Testis (tissue), 3 donors: ENCODE measurements around the gene UBE2O. TPM values are rescaled to one million over a fixed set of nuclear protein-coding genes. Genes with fewer than 3 reads are reported as not detected.

Source experiments
- DNase-seq: peaks from one replicate; pipeline ENCODE4 v3.0.0-alpha.2; 2019
- H3K27ac ChIP-seq, 2 donors: fragments of 200-600 bp; sonication (generic); one replicate each; pipeline ENCODE4 v1.5.1; 2019
- H3K27me3 ChIP-seq: fragments of 200-600 bp; sonication (generic); one replicate; pipeline ENCODE4 v1.5.1; 2019
- H3K36me3 ChIP-seq: fragments of 200-600 bp; sonication (generic); one replicate; pipeline ENCODE4 v1.5.1; 2017; ENCODE audit warnings: low read depth; ENCODE audit errors: missing control alignments
- H3K4me1 ChIP-seq: fragments of 200-600 bp; sonication (generic); one replicate; pipeline ENCODE4 v1.5.1; 2019
- H3K4me3 ChIP-seq, 2 donors: fragments of 200-600 bp; sonication (generic); one replicate each; pipeline ENCODE4 v1.5.1; 2017 to 2019
- H3K9me3 ChIP-seq: fragments of 200-600 bp; sonication (generic); one replicate; pipeline ENCODE4 v1.5.1; 2017
- POLR2A ChIP-seq: fragments of 450-650 bp; IDR thresholded peaks from one replicate; pipeline ENCODE4 v1.6.1; 2017; ENCODE audit warnings: antibody characterized with exemption, mild to moderate bottlenecking, moderate library complexity
- WGBS, 2 donors: methylation state at CpG; one replicate each; pipeline ENCODE4 v1.1.5; 2018; 5-methylcytosine and 5-hydroxymethylcytosine counted together
- intact Hi-C: fragments of 100-400 bp; cut with DNase I; formaldehyde crosslinking; loops from one replicate; pipeline ENCODE4 v1.15.1; 2023; ENCODE audit warnings: low total_unique reads
- polyA plus RNA-seq: library from polyadenylated mRNA; stranded (reverse); fragments of 350-450 nt; fragmentation: Illumina TruSeq; extraction: RNeasy Lipid Tissue Mini Kit (QIAGEN cat#74804); gene quantifications from one replicate; pipeline ENCODE4 v1.2.3, GENCODE V29; 2014; ENCODE audit warnings: low read depth, low replicate concordance; ENCODE audit not compliant: insufficient read depth
- total RNA-seq, 2 donors: library from RNA; depleted of rRNA; stranded (reverse); fragments of >200 nt; gene quantifications; one replicate each; pipeline ENCODE4 v1.2.3, GENCODE V29; 2016
- TF ChIP-seq, protein P1 (sequence below), 3 experiments: fragments of 450-650 bp in 2 of 3; fragments of 200-600 bp in 1 of 3; sonication (generic) in 1 of 3; IDR thresholded peaks; one replicate each; pipeline ENCODE4 v1.5.1; 2016 to 2019; ENCODE audit warnings: antibody characterized with exemption in 3 of 3, mild to moderate bottlenecking in 2 of 3, moderate library complexity in 1 of 3

Gene UBE2O
- total and polyA plus RNA-seq, 3 donors from 2014 or later = 40.6 to 58.0 (median 56.6) TPM

DNA sequence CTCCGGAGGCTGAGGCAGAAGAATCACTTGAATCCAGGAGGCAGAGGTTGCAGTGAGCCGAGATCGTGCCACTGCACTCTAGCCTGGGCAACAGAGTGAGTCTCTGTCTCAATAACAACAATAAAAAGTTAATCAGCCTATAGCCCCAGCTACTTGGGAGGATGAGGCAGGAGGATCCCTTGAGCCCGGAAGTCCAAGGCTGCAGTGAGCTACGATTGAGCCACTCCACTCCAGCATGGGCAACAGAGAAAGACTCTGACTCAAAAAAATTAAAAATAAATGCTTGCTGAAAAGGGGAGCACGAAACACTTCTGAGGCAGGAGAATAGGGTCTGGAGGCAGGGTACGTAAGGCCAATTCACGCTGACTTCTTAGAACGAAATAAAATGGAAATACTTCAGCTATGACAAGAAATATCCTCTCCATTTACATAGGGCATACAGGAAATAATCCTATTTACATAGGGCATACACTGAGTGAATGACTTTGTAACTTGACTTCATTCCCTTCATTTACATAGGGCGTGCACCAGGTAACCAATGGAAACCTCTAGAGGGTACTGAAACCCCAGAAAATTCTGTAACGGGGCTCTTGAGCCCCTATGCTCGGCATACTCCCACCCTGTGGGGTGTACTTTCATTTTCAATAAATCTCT lies 96.0 kb downstream of the UBE2O start:
- Histone ChIP-seq H3K27me3 (no peaks in the 10 kb centered on the region), H3K4me1 (peaks cover 21% of the 10 kb centered on the region), H3K36me3 (no peaks in the 10 kb centered on the region), H3K9me3 (no peaks in the 10 kb centered on the region), H3K4me3 (no peak overlapping the region), H3K27ac (no peak overlapping the region)
- intact Hi-C loops = no loop called here
- DNase-seq = no peak
- 77 to 81% methylated on average over 12 of the region's 12 CpGs for WGBS, 2 donors
- TF ChIP-seq POLR2A = no peak
- TF ChIP-seq, protein P1, sequence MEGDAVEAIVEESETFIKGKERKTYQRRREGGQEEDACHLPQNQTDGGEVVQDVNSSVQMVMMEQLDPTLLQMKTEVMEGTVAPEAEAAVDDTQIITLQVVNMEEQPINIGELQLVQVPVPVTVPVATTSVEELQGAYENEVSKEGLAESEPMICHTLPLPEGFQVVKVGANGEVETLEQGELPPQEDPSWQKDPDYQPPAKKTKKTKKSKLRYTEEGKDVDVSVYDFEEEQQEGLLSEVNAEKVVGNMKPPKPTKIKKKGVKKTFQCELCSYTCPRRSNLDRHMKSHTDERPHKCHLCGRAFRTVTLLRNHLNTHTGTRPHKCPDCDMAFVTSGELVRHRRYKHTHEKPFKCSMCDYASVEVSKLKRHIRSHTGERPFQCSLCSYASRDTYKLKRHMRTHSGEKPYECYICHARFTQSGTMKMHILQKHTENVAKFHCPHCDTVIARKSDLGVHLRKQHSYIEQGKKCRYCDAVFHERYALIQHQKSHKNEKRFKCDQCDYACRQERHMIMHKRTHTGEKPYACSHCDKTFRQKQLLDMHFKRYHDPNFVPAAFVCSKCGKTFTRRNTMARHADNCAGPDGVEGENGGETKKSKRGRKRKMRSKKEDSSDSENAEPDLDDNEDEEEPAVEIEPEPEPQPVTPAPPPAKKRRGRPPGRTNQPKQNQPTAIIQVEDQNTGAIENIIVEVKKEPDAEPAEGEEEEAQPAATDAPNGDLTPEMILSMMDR (IDR thresholded peaks at IDR 0.05) = no peak

DNA sequence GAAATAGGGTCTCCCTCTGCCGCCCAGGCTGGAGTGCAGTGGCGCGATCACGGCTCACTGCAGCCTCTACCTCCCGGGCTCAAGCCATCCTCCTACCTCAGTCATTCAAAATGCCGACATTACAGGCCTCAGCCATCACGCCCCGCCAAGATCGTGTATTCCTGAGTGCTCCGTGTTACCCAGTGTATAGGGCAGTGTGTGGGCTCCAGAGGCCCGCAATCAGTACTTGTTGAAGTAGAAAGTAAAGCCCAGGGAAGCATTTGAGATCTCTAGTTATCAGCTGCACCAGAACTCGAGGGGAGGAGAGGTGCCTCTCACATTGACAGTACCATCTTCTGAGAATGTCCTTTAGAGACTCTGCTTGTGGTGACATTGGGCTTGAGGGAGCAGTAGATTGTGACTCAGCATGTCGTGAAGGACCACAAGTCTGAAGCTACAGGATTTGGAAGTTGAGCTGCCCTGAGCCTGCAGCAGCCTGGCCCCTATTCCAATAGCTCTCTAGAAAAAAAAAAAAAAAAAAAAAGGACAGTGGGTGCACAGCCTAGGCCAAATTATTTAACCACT lies 98.1 kb downstream of the UBE2O start:
- TF ChIP-seq, protein P1 (IDR thresholded peaks at IDR 0.05) = no peak
- TF ChIP-seq POLR2A = no peak
- intact Hi-C loops = no loop called here
- DNase-seq = no peak
- no peaks in the 10 kb centered on the region for H3K27me3 ChIP-seq
- H3K9me3 ChIP-seq = no peaks in the 10 kb centered on the region
- peak overlapping the region in 1 of 2 donors; percentile 90 for H3K4me3 ChIP-seq
- no peak overlapping the region for H3K27ac ChIP-seq
- peaks cover 16% of the 10 kb centered on the region for H3K4me1 ChIP-seq
- WGBS, 2 donors = 43 to 47% methylated on average over 13 of the region's 13 CpGs
- H3K36me3 ChIP-seq = no peaks in the 10 kb centered on the region

DNA sequence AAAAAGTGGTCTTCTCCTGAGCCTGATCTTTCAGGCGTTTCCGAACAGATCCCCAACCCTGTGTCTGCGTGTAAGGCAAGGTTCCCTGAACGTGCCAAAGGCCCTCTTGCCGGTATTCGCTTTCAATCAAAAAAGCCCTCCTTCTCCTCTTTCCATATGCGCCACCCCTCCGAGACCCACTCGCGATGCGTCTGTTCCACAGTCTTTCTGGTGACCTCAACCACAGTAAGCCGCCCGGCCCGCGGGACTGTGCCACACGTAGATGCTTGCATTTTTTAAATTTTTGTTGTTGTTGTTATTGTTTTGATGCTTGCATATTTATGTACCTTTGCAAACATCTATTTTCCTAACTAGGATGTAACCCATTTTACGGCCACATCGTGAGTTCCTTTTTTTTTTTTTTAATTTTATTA lies 98.6 kb downstream of the UBE2O start:
- Histone ChIP-seq H3K9me3 (no peaks in the 10 kb centered on the region), H3K4me3 (peak overlapping the region; percentile 88 to 90), H3K27ac (peak overlapping the region in 1 of 2 donors; percentile 90), H3K4me1 (peaks cover 16% of the 10 kb centered on the region), H3K27me3 (no peaks in the 10 kb centered on the region), H3K36me3 (no peaks in the 10 kb centered on the region)
- TF ChIP-seq POLR2A = no peak
- TF ChIP-seq, protein P1 (IDR thresholded peaks at IDR 0.05) = no peak
- intact Hi-C loops = no loop called here
- 1% methylated on average over 18 of the region's 18 CpGs for WGBS, 2 donors
- no peak for DNase-seq

DNA sequence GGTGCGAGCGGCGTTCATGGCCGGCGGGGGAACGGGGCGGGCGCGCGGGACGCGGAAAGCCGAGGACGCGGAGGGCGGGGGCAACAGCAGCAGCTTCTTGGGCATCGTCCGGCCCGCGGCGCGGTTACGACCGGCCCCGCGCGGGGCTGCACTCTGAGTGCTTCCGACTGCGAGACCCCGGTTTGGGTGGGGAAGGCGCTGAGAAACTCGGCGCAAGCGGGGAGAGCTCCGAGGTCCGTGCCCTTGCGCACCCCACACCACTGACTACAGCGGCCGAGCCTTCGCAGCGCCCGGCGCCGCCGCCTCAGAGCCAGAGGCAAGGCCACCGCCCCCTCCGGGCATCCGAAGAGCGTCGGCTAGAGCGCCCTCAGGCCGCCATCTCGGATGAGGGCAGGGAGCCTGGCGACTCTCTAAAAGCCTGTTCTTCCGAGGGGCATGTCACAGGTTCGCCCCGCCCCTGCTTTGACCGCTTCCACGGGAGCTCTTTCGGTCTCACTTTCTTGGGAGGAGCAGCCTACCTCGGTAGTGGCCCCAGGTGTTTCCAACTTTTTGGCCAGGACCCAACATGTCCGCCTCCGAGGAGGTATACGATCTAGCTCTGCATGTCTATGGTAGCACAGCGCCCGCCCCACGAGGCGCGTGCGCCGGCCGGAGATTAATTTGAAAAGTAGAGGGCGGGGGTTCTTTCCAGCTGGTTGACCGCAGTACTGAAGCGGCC lies 99.2 kb downstream of the UBE2O start, which contains the start of gene PRPSAP1:
TSS of gene PRPSAP1 (minus strand) at position 318 of the 718 bp plus-strand sequence. CDS start at position 105, 213 bp downstream.
- H3K36me3 ChIP-seq = no peaks in the 10 kb centered on the region
- H3K27ac ChIP-seq = peak within 1 kb of the TSS; percentile 76 to 90
- intact Hi-C loops = no loop called here
- H3K4me3 ChIP-seq = peak within 1 kb of the TSS; percentile 88 to 90
- no peaks in the 10 kb centered on the region for H3K9me3 ChIP-seq
- WGBS, 2 donors = 1 to 2% methylated on average over 14 to 69 of the region's 75 CpGs
- TF ChIP-seq POLR2A = peak; percentile 40
- TF ChIP-seq, protein P1 (IDR thresholded peaks at IDR 0.05) = peak; percentile 27 to 55 (median 42)
- H3K4me1 ChIP-seq = peaks cover 16% of the 10 kb centered on the region
- DNase-seq = peak; percentile 94
- H3K27me3 ChIP-seq = no peaks in the 10 kb centered on the region
